ENCODE measurements around the gene GJB1. TPM values are rescaled to one million over a fixed set of nuclear protein-coding genes. Genes with fewer than 3 reads are reported as not detected.

The GJB1 gene
- not detected in 2 replicates for total RNA-seq

GRCh38 chrX:71222929-71223328, at the start of gene GJB1:
GJB1 (plus strand) TSS chrX:71223224; CDS start chrX:71223708, 484 bp downstream.

GRCh38 chrX:71254092-71254963, 31.3 kb downstream of the GJB1 start, which contains the start of gene ZMYM3:
ZMYM3 (minus strand) TSS chrX:71254140; CDS start chrX:71253255, 885 bp downstream.

Other genes starting within 250 kb of the GJB1 start
- 63.9 and 68.9 TPM in 2 replicates for gene SNX12, start 154.9 kb upstream of the GJB1 start, total RNA-seq
- 3.4 and 4.8 TPM in 2 replicates for gene FOXO4, start 127.4 kb upstream of the GJB1 start, total RNA-seq
- not detected in 2 replicates for gene CXorf65, start 116.5 kb upstream of the GJB1 start, total RNA-seq
- 0.13 and 0.32 TPM in 2 replicates for gene IL2RG, start 111.6 kb upstream of the GJB1 start, total RNA-seq
- 21.6 and 23.3 TPM in 2 replicates for gene MED12, start 104.6 kb upstream of the GJB1 start, total RNA-seq
- gene NLGN3, start 78.4 kb upstream of the GJB1 start, total RNA-seq: 0.22 and 0.26 TPM in 2 replicates
- 14.1 and 17.6 TPM in 2 replicates for gene ZMYM3, start 30.9 kb downstream of the GJB1 start, total RNA-seq
- gene NONO, start 60.4 kb downstream of the GJB1 start, total RNA-seq: 285 and 322 TPM in 2 replicates
- gene ITGB1BP2, start 78.5 kb downstream of the GJB1 start, total RNA-seq: 1.1 and 1.2 TPM in 2 replicates
- gene TAF1, start 143.1 kb downstream of the GJB1 start, total RNA-seq: 32.8 and 34.2 TPM in 2 replicates

Measured in articular chondrocyte of knee joint (primary cell).